ENCODE data around the gene ARL11. TPM values are rescaled to one million over a fixed set of nuclear protein-coding genes. Genes with fewer than 3 reads are reported as not detected.

The ARL11 gene
- total RNA-seq, 1 donor from 2014 or later = 0.25 TPM

Other genes with a start within 250 kb of the ARL11 start
- 35.7 TPM for gene CAB39L, start 184.4 kb upstream of the ARL11 start, total RNA-seq
- 14.0 TPM for gene SETDB2, start 184.2 kb upstream of the ARL11 start, total RNA-seq
- gene PHF11, start 132.6 kb upstream of the ARL11 start, total RNA-seq = 4.4 TPM
- 11.3 TPM for gene RCBTB1, start 42.9 kb upstream of the ARL11 start, total RNA-seq
- gene EBPL, start 63.0 kb downstream of the ARL11 start, total RNA-seq = 45.7 TPM
- 60.2 TPM for gene KPNA3, start 164.2 kb downstream of the ARL11 start, total RNA-seq